HG02970 (cell line): ENCODE data around the gene BICC1.

Experiments used
- ATAC-seq: cut with Tn5 transposase; IDR thresholded peaks from one replicate; pipeline ENCODE4 v1.9.1; 2021; ENCODE audit warnings: mild to moderate bottlenecking, moderate library complexity, moderate number of reproducible peaks; ENCODE audit not compliant: unreplicated experiment, low FRiP score

The BICC1 gene

DNA sequence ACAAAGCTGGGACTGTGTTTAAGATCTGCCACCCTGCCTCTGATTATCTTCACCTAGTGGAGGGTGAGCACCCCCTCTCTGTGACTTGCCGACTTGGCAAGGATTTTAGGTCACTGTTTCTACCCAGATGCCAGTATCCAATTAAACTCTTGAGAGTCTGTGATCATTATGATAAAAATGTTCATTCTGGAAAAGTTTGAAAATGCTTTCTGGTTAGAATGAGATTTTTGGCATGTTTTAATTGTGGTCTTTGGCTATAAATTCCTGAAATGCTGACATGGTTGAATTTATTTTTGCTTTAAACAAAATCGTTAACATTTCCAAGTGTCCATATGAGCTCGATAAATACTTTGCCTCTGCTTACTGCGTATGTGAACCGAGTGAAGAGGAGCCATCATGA lies 221.4 kb downstream of the BICC1 start:
- ATAC-seq, result no peak

DNA sequence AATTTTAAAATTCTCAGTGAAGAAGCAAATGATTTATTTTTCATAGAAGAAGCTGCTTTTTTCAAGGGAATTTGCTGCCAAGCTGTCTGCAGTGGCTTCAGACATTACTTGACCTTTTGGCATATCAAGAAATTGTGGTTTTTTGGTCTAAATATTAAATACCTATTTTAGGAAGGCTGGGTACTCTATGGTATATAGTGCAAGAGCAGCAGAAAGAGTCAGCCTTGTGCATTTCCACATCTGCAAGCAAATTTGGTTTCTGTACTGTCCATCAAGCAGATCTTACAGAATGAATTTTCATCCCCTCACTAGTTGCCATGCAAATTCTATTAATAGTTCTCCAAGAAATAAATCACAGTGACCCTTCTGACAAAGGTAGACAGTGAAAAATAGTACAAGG lies 222.0 kb downstream of the BICC1 start:
- ATAC-seq, result no peak

DNA sequence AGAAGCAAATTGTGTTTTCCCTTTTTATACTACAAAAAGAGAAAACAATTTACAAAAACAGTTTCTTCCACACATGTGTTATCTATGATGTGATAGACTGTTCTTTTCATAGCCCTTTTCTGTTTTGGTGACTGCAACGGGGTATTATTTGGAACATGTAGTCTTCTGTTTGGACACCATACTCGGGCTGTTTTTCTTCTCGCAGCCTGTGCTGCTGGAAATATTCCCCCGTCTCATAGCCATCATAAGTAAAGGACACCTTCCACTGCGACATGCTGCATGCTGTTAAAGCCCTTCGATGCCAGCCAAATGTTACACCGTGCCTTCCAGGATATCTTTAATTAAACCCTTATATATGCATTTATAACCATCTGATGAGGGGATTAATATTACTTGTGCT lies 222.4 kb downstream of the BICC1 start:
- ATAC-seq, result no peak

DNA sequence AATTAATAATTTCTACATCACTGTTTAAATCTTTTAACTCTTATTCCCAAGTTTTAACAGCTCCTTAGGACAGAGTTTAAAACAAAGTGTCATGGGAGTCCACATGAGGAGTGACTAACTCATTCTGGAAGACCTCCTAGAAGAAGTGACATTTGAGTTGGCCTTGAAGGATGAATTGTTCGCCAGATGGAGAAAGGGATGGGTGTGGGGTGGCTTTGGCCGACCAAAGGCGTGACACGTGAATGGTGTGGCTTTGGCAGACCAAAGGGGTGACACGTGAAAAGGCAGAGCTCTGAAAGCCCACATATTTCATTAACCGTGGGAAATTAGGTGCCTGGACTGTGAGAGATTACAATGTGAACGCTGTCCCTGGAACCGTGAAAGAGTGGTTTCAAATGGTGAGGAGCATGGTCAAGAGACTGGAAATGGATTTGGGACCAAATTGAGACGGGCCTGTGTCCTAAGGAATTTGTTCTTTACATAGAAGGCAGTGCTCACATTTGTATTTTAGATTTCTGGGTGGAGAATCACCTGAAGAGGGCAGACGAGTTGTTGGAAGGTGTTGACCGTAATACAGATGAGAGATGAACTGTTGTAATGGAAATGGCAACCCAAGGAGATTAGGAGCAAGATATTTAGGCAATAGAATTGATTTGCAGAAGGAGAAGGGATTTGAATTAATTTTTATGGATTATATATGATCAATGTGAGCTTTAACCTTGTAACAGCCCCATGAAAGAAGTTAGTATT lies 228.1 kb downstream of the BICC1 start:
- no peak for ATAC-seq

DNA sequence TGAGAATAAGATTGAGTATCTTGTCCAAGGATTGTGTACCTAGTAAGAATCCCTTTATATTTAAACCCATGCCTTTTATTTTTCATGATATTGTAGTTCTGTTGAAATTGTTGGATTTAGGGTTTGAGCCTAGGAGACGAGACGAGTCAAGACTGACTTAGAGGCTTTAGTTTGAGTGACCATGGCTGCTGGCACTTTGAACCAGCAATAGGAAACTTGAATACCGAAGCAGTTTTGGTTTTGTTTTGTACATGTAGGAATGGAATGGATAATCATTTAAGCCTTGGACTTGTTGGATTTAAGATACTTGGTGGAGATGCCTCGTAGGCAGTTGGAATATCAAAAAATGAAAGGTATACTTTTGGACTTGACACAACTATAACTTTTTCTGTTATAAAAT lies 229.0 kb downstream of the BICC1 start:
- no peak for ATAC-seq

- no peak for ATAC-seq
Observed at GRCh38 chr10:58742141-58742540, 229.5 kb downstream of the BICC1 start.

DNA sequence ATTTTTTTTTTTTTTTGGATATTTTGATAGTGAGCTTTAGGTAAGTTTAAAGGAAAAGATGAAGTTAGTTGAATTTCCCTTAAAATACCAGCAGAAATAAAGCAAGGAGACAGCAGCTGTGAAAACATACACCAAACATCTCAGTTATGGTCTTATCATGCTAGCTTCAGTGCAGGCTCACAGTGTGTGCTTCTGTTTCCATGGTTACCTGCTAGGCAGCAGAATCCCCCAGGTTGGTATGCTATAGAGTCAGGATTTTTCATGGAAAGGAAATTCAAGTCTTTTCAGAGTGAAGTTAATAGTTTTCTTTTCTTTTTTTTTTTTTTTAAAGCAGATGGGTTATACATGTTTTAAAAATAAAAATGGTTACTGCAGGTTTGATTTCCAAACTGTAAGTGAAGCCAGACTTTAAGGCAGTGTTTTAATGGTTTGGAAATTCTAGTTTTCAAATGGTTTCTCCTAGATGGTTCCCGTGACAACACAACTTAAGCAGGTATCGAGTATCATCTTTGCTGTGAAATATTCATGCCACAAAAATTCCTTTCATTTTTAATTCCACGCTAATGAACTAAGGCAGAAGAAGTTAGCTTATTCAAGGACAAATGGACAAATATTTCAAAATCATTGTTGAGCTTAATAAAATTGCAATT lies 230.9 kb downstream of the BICC1 start:
- ATAC-seq, result no peak

DNA sequence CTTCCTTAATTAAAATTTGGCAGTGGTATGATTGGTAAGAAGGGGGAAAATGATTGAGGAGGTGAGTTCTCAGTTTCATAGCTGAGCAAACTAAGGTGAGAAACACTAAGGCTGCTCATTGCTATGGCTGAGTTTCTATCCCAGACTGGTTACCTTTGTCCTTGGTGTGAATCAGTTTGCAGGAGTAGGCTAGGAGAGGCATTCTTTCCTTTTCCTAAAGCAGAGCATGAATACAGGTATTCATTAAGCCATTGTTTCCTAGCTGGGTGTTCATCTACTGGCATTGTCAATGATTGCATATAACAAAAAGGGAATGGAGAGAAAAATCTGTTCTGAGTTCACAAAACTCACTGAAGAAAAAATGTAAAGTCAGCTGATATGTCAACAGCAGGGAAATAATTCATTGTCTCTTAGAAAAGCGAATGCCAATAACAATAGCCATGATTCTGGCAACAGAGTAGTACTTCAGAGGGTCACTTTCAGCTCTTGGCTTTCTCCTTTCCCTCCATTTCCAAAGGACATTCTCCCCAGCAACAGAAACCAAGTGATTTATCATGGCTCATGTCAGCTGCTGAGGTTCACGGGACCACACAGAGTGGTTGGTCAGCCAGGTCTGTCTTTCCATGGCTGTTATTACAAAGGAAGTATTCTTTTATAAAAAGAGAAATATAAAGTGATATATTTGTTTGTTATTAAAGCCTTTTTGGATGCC lies 234.0 kb downstream of the BICC1 start:
- no peak for ATAC-seq

GRCh38 chr10:58747687-58748086 lies 235.0 kb downstream of the BICC1 start:
- no peak for ATAC-seq

DNA sequence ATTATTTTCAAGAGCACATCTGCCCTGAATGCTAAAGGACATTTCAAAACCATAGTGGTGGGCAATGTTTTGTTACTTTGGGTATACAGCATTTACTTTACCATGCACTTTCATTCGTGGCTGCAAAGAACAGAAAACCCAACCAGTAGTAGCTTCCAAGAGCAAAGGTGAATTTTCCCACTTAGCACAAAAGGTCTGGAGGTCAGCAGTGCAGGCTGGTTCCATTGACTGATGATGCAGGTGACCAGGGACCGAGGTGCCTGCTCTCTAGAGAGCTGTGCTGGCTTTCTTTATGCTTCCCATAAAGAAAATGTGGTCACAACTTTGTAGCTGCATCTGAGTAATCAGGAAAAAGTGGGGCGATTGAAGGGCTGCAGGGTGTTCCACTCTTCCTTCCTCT lies 240.0 kb downstream of the BICC1 start:
- no peak for ATAC-seq

DNA sequence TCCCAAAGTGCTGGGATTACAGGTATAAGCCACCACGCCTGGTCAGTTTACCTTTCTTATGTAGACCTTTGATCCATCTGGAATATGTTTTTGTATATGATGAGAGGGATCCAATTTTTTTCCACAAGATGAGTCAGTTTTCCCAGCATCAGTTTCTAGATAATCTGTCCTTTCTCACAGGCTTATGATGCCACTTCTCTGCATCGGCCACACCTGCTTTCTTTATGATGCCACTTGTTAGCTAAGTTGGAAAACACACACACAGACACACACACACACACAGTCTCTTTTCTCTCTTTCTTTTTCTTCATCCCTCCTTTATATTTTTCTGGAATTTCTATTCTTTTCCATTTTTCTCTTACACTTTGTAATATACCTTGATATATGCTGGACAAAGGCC lies 240.8 kb downstream of the BICC1 start:
- no peak for ATAC-seq

DNA sequence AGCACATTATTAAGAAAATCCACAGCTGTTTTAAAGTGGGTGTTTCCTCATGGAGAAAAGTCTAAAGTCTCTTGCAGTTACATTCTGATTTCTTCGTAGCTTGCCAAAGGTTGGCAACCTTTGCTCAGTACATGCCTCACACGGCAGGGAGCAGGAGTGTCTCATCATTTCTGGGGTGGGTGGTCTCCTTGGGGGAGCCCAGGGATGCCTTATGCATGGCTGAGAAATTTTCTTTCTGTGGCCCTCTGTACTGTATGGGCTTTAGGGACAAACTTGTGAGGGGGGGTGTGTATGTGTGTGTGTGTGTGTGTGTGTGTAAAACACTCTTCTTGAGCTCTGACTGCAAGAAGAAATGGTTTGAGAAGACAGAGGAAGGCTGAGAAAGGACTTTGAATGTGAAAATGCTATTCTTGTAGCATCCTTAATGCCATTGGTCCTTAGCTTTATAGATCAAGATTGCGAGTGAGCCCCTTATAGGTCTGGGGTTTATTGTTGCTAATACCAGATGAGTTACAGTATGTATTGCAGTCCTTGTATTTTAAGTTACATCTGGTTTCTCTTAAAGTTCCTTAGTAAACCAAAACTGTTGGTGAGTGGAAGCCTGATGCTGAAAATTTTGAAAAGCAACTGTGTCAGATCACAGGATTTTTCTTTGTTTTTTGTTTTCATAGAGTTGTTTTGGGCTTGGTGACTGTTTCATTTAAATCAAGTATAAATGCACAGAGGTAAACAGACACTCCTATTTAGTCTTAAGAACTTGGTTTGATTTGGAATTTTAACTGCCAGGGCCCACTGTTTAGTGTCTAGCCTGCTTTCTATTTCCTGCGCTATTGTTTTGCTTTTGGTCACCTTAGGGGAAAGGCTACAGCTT lies 242.0 kb downstream of the BICC1 start:
- ATAC-seq, result no peak

- no peak for ATAC-seq
Observed at GRCh38 chr10:58755340-58755610, 242.6 kb downstream of the BICC1 start.

DNA sequence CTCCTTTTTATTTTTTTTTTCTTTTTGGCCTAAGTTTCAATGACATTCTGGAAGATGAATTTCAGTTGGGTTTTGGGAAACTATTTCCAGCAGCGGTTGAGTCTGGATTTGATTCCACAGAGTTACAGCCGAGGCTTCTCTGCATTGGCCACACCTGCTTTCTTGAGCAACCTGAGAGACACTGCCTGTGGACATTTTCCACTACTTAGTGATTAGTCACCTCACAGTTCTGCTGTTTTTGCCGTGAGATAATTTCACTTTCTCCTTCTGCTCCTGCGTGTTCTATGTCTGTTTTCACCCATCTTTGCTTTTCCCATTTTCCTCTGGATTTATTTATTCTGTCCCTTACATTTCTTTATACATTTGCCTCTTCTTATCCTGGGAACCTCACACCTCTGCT lies 243.0 kb downstream of the BICC1 start:
- ATAC-seq, result no peak

DNA sequence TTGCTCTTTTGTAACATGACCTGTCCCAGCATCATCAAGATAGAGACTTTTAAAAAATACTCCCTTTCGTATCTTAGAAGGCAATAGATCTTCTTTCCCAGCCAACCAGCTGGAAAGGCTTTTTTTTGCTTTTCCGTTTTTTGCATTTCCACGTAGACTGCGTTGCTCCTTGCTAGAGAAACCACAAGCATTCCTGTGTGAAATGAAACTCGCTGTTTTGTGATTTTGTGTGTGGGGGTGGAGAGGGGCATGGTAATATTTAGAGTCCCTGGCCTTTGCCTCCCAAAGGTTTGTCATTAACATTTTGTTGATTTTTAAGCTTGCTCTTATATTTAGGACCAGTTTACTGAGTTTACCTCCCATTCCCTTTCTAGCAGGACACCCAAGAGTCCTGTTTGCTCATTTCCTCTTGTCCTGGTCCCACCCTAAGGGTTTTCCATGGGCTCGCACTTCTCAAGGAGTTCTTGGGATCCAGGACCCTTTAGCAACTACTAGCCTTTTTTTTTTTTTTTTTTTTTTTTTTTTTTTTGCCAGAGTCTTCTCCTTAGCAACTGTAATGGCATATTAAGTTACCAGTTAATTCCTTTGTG lies 243.6 kb downstream of the BICC1 start:
- no peak for ATAC-seq

GRCh38 chr10:58757352-58758065 lies 244.8 kb downstream of the BICC1 start:
- ATAC-seq, result no peak

DNA sequence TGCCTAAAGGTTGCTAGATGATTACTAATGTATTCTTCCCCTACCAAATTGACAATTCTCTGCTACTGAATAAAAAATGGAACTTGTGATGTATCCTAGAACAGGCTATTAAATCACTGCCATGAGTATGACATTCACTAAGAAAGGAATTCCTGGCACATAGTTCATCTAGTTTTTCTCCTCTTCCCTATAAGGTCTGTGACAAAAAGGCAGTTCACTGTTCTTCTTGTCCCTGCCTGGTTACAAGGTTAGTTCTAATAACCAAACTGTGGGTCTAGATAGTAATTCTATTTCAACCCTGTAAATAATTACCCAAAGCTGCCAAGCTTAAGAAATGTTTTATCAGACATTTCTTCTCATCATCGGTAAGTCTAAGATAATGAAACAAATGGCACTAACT lies 245.6 kb downstream of the BICC1 start:
- no peak for ATAC-seq

- ATAC-seq, result no peak
Observed at GRCh38 chr10:58764087-58764747, 251.5 kb downstream of the BICC1 start.

- ATAC-seq, result no peak
Observed at GRCh38 chr10:58765910-58766309, 253.2 kb downstream of the BICC1 start.
